ENCODE measurements around the gene COMMD7. TPM values are rescaled to one million over a fixed set of nuclear protein-coding genes. Genes with fewer than 3 reads are reported as not detected.
"Not testable (repeated sequence)": the region's sequence is repeated elsewhere in the genome, so short reads cannot be mapped to it uniquely, and the experiment has no call there.

COMMD7 gene
- total and polyA plus RNA-seq, 4 experiments from 2014 or later: 29.6 to 154 (median 67.3) TPM

DNA sequence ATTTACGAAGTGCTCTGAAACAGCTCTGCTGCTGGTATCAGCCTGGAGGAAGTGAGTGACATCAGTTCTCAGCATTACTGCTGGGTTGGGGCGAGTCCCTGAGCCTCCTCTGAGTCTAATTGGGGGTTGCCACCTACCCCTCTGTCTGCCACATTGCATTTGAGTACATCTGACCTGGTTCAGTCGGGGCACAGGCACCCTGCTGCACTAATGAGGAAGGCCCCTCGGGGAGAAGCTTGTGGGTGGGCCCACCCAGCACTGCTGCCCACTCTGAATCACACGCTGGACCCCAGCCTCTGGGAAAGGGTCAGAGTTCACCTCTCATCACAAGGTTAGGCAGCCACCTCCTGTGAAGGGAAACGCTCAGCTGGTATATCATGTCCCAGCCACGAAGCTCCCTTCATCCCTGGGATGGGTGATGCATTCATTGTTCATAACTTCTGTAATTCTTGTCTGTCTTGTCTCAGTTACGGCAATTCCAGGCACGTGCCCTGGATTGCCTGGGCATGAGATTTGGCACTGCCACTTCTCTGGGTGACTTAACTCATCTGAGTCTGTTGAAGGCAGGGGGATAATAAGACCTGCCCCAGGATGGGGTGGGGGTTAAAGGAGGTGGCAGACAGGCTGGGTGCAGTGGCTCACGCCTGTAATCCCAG, 32.2 kb upstream of the COMMD7 start:
- ChIA-PET POLR2A (ENCODE audit: partially characterized antibody) (no interaction called here), CTCF (ENCODE audit: partially characterized antibody) (interaction anchor here (0.5 to 9.0 kb wide), 6 partner anchors 11 to 659 kb away, joined by 3 to 422 read pairs (median 6); partner anchors contain the start of genes C20orf203 and DNMT3B)
- Mint-ChIP-seq H3K36me3 (no peaks in the 10 kb centered on the region), H3K27me3 (no peaks in the 10 kb centered on the region), H3K4me1 (peaks cover 11 to 24% (median 13%) of the 10 kb centered on the region in 4 donors), H3K27ac (no peak overlapping the region), H3K9me3 (no peaks in the 10 kb centered on the region), H3K4me3 (no peak overlapping the region)
- H3K27me3 ChIP-seq (ENCODE audit: insufficient read depth, low read length): no peaks in the 10 kb centered on the region
- no peaks in the 10 kb centered on the region for H3K9me3 ChIP-seq (ENCODE audit: control insufficient read depth in 1 of 2, low read length in 2 of 2)
- peaks cover 16% of the 10 kb centered on the region for H3K4me1 ChIP-seq (ENCODE audit: insufficient read depth, low read length)
- H3K36me3 ChIP-seq (ENCODE audit: insufficient read depth, low read length): no peaks in the 10 kb centered on the region
- intact Hi-C loops (cut with micrococcal nuclease): loop anchor here (5.0 kb wide), 1 partner anchor 33 kb away; the partner anchor contains the start of gene COMMD7
- no peak overlapping the region for H3K27ac ChIP-seq (ENCODE audit: low read depth, low read length)
- no peak overlapping the region for H3K4me3 ChIP-seq (ENCODE audit: low read length in 2 of 2)
- no peak for DNase-seq

DNA sequence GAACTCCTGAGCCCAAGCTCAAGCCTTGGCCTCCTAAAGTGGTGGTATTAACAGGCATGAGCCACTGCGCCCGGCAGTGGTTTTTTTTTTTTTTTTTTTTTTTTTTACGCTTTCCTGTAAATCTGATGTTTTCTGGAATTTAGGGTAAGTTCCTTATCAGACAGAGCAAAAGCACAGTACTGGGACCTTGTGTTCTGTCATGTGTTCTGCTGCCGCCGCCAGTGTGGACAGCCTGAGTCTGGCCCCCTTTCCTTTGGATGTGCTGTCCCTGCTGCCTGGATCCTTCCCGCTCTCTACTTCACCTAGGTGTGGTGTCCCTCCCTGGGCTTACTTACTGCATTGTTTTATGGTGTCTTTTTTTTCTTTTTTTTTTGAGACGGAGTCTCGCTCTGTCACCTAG, 30.6 kb upstream of the COMMD7 start:
- Histone ChIP-seq H3K27me3 (ENCODE audit: insufficient read depth, low read length) (no peaks in the 10 kb centered on the region), H3K4me3 (ENCODE audit: low read length in 2 of 2) (no peak overlapping the region), H3K4me1 (ENCODE audit: insufficient read depth, low read length) (peaks cover 16% of the 10 kb centered on the region), H3K36me3 (ENCODE audit: insufficient read depth, low read length) (no peaks in the 10 kb centered on the region), H3K9me3 (ENCODE audit: control insufficient read depth in 1 of 2, low read length in 2 of 2) (no peaks in the 10 kb centered on the region), H3K27ac (ENCODE audit: low read depth, low read length) (no peak overlapping the region)
- Mint-ChIP-seq H3K4me1 (peaks cover 11 to 24% (median 13%) of the 10 kb centered on the region in 4 donors), H3K36me3 (no peaks in the 10 kb centered on the region), H3K27me3 (no peaks in the 10 kb centered on the region), H3K4me3 (no peak overlapping the region), H3K27ac (no peak overlapping the region), H3K9me3 (no peaks in the 10 kb centered on the region)
- ChIA-PET CTCF (ENCODE audit: partially characterized antibody) (interaction anchor here (9.0 kb wide), 1 partner anchor 96 kb away, joined by 422 read pairs; the partner anchor contains the start of gene C20orf203), POLR2A (ENCODE audit: partially characterized antibody) (interaction anchor here (0.7 kb wide), 1 partner anchor 87 kb away, joined by 3 read pairs; no protein-coding TSS in a partner anchor)
- intact Hi-C loops (cut with micrococcal nuclease): no loop called here
- DNase-seq: no peak

DNA sequence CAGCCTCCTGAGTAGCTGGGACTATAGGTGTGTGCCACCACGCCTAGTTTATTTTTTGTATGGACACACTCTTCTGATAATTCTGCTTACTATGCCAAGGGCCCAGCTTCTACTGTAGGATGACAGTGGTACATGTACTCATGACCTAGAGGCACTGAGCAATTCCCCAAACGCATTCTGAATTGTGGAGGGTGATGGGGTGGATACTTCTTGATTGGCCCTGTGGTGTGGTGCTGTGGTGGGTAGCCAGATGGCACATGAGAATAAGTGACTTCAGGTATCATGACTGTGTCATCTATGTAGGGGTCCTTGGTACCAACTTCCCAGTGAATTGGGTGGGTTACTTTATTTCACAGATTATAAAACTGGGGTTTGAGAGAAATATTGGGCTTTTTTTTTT, 30.0 kb upstream of the COMMD7 start:
- Histone ChIP-seq H3K27ac (ENCODE audit: low read depth, low read length) (no peak overlapping the region), H3K4me1 (ENCODE audit: insufficient read depth, low read length) (peaks cover 16% of the 10 kb centered on the region), H3K9me3 (ENCODE audit: control insufficient read depth in 1 of 2, low read length in 2 of 2) (no peaks in the 10 kb centered on the region), H3K27me3 (ENCODE audit: insufficient read depth, low read length) (no peaks in the 10 kb centered on the region), H3K36me3 (ENCODE audit: insufficient read depth, low read length) (no peaks in the 10 kb centered on the region), H3K4me3 (ENCODE audit: low read length in 2 of 2) (no peak overlapping the region)
- Mint-ChIP-seq H3K27ac (peak overlapping the region in 1 of 7 donors; percentile 52), H3K4me3 (no peak overlapping the region), H3K9me3 (no peaks in the 10 kb centered on the region), H3K36me3 (no peaks in the 10 kb centered on the region), H3K27me3 (no peaks in the 10 kb centered on the region), H3K4me1 (peaks cover 9 to 24% (median 12%) of the 10 kb centered on the region in 4 donors)
- ChIA-PET CTCF (ENCODE audit: partially characterized antibody) (interaction anchor here (9.0 kb wide), 1 partner anchor 96 kb away, joined by 422 read pairs; the partner anchor contains the start of gene C20orf203), POLR2A (ENCODE audit: partially characterized antibody) (interaction anchor here (0.7 kb wide), 1 partner anchor 87 kb away, joined by 3 read pairs; no protein-coding TSS in a partner anchor)
- no peak for DNase-seq
- intact Hi-C loops (cut with micrococcal nuclease): no loop called here

DNA sequence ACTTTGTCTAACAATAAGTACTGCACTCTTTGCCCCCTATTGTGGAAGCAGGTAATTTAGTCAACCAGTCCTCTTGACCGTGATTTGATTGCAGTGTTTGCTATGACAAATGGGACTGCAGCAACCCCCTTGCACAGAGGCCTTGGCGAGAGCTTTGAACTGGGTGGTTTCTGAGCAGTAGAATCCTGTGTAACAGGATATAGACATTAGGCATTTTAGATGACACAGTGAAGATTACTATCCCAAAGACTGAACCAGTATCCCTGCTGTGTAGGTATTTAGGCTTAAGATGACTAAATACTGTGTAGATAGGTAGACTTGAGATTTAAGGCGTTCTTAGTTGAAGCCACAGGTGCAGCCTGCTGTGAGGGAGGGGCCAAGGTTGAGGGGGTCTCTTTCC, 28.8 kb upstream of the COMMD7 start:
- DNase-seq: no peak
- Mint-ChIP-seq H3K9me3 (no peaks in the 10 kb centered on the region), H3K36me3 (no peaks in the 10 kb centered on the region), H3K4me3 (peak overlapping the region in 1 of 8 donors; percentile 24), H3K27me3 (no peaks in the 10 kb centered on the region), H3K27ac (peak overlapping the region in 2 of 7 donors; percentile 19 to 60), H3K4me1 (peaks cover 9 to 24% (median 12%) of the 10 kb centered on the region in 4 donors)
- intact Hi-C loops (cut with micrococcal nuclease): no loop called here
- no peaks in the 10 kb centered on the region for H3K36me3 ChIP-seq (ENCODE audit: insufficient read depth, low read length)
- H3K4me3 ChIP-seq (ENCODE audit: low read length in 2 of 2): no peak overlapping the region
- H3K27ac ChIP-seq (ENCODE audit: low read depth, low read length): no peak overlapping the region
- ChIA-PET POLR2A (ENCODE audit: partially characterized antibody) (no interaction called here), CTCF (ENCODE audit: partially characterized antibody) (no interaction called here)
- peaks cover 16% of the 10 kb centered on the region for H3K4me1 ChIP-seq (ENCODE audit: insufficient read depth, low read length)
- no peaks in the 10 kb centered on the region for H3K27me3 ChIP-seq (ENCODE audit: insufficient read depth, low read length)
- H3K9me3 ChIP-seq (ENCODE audit: control insufficient read depth in 1 of 2, low read length in 2 of 2): no peaks in the 10 kb centered on the region

DNA sequence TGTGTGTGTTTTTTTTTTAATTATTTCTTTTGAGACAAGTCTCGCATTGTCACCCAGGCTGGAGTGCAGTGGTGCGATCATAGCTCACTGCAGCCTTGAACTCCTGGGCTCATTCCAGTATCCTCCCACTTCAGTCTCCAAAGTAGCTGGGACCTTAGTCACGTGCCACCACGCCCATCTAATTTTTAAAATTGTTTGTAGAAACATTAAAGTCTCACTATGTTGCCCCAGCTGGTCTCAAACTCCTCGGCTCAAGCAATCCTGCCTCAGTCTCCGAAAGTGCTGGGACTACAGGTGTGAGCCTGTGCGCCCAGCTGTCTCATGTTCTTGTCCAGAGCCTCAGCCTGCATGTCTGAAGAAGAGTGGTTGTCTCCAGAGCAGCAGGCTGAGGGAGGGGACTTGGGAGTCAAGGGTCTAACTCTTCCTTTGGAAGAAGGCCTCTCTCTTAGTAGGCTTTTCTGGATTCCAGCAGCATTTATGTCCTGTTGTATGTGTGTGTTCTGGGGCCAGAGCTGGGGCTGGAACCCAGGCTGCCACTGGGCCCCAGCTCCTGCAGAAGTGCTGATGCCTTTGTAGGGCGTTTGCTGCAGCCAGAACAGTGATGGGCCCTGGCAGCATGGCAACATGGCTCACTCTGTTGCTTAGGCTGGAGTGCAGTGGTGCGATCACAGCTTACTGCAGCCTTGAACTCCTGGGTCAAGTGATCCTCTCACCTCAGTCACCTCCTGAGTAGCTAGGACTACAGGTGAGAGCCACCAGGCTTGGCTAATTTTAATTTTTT, 24.3 kb upstream of the COMMD7 start:
- no peaks in the 10 kb centered on the region for H3K36me3 Mint-ChIP-seq
- CTCF ChIA-PET (ENCODE audit: partially characterized antibody): interaction anchor here (1.1 to 3.3 kb wide), 3 partner anchors 11 to 94 kb away, joined by 4 to 14 read pairs (median 7); partner anchors contain the start of gene C20orf203
- peak overlapping the region in 2 of 7 donors; percentile 37 to 51 for H3K27ac Mint-ChIP-seq

DNA sequence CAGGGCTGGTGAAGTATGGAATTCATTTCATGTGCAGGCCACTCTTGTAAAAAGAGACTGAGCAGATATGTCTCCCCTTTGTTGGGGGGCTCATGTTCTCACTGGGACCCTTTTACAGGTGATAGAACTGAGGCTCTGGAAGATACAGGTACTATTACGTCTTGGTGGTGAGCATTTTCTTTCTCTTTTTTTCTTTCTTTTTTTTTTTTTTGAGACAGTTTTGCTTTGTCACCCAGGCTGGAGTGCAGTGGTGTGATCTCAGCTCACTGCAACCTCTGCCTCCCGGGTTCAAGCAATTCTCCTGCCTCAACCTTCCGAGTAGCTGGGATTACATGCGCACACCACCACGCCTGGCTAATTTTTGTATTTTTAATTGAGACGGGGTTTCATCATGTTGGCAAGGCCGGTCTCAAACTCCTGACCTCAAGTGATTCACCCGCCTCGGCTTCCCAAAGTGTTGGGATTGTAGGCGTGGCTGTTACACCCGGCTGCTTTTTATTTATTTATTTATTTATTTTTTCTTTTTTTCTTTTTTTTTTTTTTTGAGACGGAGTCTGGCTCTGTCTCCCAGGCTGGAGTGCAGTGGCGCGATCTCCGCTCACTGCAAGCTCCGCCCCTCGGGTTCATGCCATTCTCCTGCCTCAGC, 22.1 kb upstream of the COMMD7 start:
- DNase-seq; intact Hi-C loops (cut with micrococcal nuclease); H3K9me3 Mint-ChIP-seq; H3K27ac ChIP-seq (ENCODE audit: low read depth, low read length); H3K27me3 ChIP-seq (ENCODE audit: insufficient read depth, low read length); H3K27me3 Mint-ChIP-seq; H3K4me3 Mint-ChIP-seq; POLR2A ChIA-PET (ENCODE audit: partially characterized antibody); H3K36me3 Mint-ChIP-seq; H3K36me3 ChIP-seq (ENCODE audit: insufficient read depth, low read length); H3K9me3 ChIP-seq (ENCODE audit: control insufficient read depth in 1 of 2, low read length in 2 of 2); H3K4me3 ChIP-seq (ENCODE audit: low read length in 2 of 2): not testable (repeated sequence)
- peaks cover 9 to 21% (median 13%) of the 10 kb centered on the region in 4 donors for H3K4me1 Mint-ChIP-seq
- peaks cover 18% of the 10 kb centered on the region for H3K4me1 ChIP-seq (ENCODE audit: insufficient read depth, low read length)
- CTCF ChIA-PET (ENCODE audit: partially characterized antibody): interaction anchor here (0.7 to 4.8 kb wide), 2 partner anchors 12 to 313 kb away, joined by 3 to 46 read pairs; no protein-coding TSS in a partner anchor
- peak overlapping the region in 1 of 7 donors; percentile 8 for H3K27ac Mint-ChIP-seq

More for the DNA sequence above, 24.3 kb upstream of the COMMD7 start:
- H3K9me3 ChIP-seq (ENCODE audit: control insufficient read depth in 1 of 2, low read length in 2 of 2): no peaks in the 10 kb centered on the region
- DNase-seq: no peak
- no peaks in the 10 kb centered on the region for H3K27me3 ChIP-seq (ENCODE audit: insufficient read depth, low read length)
- intact Hi-C loops (cut with micrococcal nuclease): no loop called here
- Mint-ChIP-seq H3K9me3 (no peaks in the 10 kb centered on the region), H3K4me3 (no peak overlapping the region), H3K27me3 (no peaks in the 10 kb centered on the region), H3K4me1 (peaks cover 11 to 27% (median 19%) of the 10 kb centered on the region in 4 donors)
- peaks cover 24% of the 10 kb centered on the region for H3K4me1 ChIP-seq (ENCODE audit: insufficient read depth, low read length)
- H3K4me3 ChIP-seq (ENCODE audit: low read length in 2 of 2): no peak overlapping the region
- no peaks in the 10 kb centered on the region for H3K36me3 ChIP-seq (ENCODE audit: insufficient read depth, low read length)
- POLR2A ChIA-PET (ENCODE audit: partially characterized antibody): interaction anchor here (1.1 kb wide), 1 partner anchor 25 kb away, joined by 3 read pairs; the partner anchor contains the start of gene COMMD7
- H3K27ac ChIP-seq (ENCODE audit: low read depth, low read length): no peak overlapping the region
